GM10266 (cell line): ENCODE results near the gene SULT1C2.

Experiments
- DNase-seq: peaks from one replicate; pipeline ENCODE4 v3.0.0; 2012; ENCODE audit errors: extremely low spot score
- CTCF ChIP-seq: IDR thresholded peaks from 2 replicates; pipeline ENCODE4 v1.5.1; 2012; ENCODE audit warnings: mild to moderate bottlenecking, low read depth; ENCODE audit not compliant: control insufficient read depth, insufficient read depth; ENCODE audit errors: missing control alignments

Gene SULT1C2

GRCh38 chr2:108287169-108287568 is 1.5 kb upstream of the SULT1C2 start:
- TF ChIP-seq CTCF, result no peak
- DNase-seq, result no peak

- DNase-seq, result no peak
- TF ChIP-seq CTCF, result no peak
Measured at GRCh38 chr2:108293850-108294249, 5.2 kb downstream of the SULT1C2 start.

GRCh38 chr2:108297436-108298141 is 8.9 kb downstream of the SULT1C2 start:
- DNase-seq, result no peak
- no peak for TF ChIP-seq CTCF

GRCh38 chr2:108301558-108301957 is 12.9 kb downstream of the SULT1C2 start:
- no peak for DNase-seq
- TF ChIP-seq CTCF, result no peak

- DNase-seq, result peak; percentile 39
- TF ChIP-seq CTCF, result no peak
Measured at GRCh38 chr2:108304975-108305374, 16.3 kb downstream of the SULT1C2 start.

- no peak for DNase-seq
- TF ChIP-seq CTCF, result no peak
Measured at GRCh38 chr2:108305901-108306300, 17.2 kb downstream of the SULT1C2 start.

GRCh38 chr2:108309903-108310302 is 21.2 kb downstream of the SULT1C2 start:
- TF ChIP-seq CTCF, result no peak
- DNase-seq, result no peak
